ENCODE measurements around the gene CAPZA2.

DNA sequence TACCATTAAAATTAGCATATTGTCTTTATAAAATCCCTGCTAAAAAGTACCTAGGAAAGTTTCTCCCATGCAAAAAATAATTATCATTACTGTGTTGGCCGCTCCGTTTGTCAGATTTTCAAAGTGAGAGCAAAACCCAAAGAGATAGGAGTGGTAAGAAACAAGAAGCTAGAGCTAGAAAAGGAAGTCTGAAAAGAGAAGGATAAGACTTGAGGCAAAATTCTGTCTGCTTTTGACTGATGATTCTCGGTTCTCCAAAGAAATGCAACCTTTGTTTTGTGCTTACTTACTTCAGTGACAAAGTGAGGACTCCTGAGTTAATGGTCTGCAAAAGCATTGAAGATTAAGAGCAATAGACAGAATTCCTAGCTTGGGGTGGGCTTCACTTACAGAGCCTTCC lies 33.3 kb upstream of the CAPZA2 start:
- no peak for TF ChIP-seq ZNF184 (CRISPR knock-in tag; IDR thresholded peaks at IDR 0.05)
- TF ChIP-seq, protein P1, sequence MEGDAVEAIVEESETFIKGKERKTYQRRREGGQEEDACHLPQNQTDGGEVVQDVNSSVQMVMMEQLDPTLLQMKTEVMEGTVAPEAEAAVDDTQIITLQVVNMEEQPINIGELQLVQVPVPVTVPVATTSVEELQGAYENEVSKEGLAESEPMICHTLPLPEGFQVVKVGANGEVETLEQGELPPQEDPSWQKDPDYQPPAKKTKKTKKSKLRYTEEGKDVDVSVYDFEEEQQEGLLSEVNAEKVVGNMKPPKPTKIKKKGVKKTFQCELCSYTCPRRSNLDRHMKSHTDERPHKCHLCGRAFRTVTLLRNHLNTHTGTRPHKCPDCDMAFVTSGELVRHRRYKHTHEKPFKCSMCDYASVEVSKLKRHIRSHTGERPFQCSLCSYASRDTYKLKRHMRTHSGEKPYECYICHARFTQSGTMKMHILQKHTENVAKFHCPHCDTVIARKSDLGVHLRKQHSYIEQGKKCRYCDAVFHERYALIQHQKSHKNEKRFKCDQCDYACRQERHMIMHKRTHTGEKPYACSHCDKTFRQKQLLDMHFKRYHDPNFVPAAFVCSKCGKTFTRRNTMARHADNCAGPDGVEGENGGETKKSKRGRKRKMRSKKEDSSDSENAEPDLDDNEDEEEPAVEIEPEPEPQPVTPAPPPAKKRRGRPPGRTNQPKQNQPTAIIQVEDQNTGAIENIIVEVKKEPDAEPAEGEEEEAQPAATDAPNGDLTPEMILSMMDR (IDR thresholded peaks at IDR 0.05 in 2 of 3, conservative IDR thresholded peaks at IDR 0.05 in 1 of 3; ENCODE audit: insufficient read depth in 2 of 3, low read depth in 1 of 3, low read length in 3 of 3), result no peak
- TF ChIP-seq NFRKB (IDR thresholded peaks at IDR 0.05; ENCODE audit: low read depth), result no peak
- no peak for TF ChIP-seq CHD1 (IDR thresholded peaks at IDR 0.05; ENCODE audit: low read length)
- no peak for TF ChIP-seq SIRT6 (IDR thresholded peaks at IDR 0.05; ENCODE audit: low read depth, low read length)
- no peak for TF ChIP-seq ESRRA (IDR thresholded peaks at IDR 0.05; ENCODE audit: borderline replicate concordance, low read depth)
- TF ChIP-seq DIDO1 (tag; IDR thresholded peaks at IDR 0.05; ENCODE audit: low read depth), result no peak
- no peak for TF ChIP-seq TAF1 (IDR thresholded peaks at IDR 0.05; ENCODE audit: control insufficient read depth, extremely low read depth, insufficient read depth, low read length, severe bottlenecking)
- TF ChIP-seq, protein P2, sequence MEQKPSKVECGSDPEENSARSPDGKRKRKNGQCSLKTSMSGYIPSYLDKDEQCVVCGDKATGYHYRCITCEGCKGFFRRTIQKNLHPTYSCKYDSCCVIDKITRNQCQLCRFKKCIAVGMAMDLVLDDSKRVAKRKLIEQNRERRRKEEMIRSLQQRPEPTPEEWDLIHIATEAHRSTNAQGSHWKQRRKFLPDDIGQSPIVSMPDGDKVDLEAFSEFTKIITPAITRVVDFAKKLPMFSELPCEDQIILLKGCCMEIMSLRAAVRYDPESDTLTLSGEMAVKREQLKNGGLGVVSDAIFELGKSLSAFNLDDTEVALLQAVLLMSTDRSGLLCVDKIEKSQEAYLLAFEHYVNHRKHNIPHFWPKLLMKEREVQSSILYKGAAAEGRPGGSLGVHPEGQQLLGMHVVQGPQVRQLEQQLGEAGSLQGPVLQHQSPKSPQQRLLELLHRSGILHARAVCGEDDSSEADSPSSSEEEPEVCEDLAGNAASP (IDR thresholded peaks at IDR 0.05), result no peak
- TF ChIP-seq, protein P3, sequence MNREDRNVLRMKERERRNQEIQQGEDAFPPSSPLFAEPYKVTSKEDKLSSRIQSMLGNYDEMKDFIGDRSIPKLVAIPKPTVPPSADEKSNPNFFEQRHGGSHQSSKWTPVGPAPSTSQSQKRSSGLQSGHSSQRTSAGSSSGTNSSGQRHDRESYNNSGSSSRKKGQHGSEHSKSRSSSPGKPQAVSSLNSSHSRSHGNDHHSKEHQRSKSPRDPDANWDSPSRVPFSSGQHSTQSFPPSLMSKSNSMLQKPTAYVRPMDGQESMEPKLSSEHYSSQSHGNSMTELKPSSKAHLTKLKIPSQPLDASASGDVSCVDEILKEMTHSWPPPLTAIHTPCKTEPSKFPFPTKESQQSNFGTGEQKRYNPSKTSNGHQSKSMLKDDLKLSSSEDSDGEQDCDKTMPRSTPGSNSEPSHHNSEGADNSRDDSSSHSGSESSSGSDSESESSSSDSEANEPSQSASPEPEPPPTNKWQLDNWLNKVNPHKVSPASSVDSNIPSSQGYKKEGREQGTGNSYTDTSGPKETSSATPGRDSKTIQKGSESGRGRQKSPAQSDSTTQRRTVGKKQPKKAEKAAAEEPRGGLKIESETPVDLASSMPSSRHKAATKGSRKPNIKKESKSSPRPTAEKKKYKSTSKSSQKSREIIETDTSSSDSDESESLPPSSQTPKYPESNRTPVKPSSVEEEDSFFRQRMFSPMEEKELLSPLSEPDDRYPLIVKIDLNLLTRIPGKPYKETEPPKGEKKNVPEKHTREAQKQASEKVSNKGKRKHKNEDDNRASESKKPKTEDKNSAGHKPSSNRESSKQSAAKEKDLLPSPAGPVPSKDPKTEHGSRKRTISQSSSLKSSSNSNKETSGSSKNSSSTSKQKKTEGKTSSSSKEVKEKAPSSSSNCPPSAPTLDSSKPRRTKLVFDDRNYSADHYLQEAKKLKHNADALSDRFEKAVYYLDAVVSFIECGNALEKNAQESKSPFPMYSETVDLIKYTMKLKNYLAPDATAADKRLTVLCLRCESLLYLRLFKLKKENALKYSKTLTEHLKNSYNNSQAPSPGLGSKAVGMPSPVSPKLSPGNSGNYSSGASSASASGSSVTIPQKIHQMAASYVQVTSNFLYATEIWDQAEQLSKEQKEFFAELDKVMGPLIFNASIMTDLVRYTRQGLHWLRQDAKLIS (CRISPR knock-in tag; IDR thresholded peaks at IDR 0.05), result no peak
- no peak for TF ChIP-seq RFX1 (IDR thresholded peaks at IDR 0.05)

All from K562 (cell line).